Amniotic stem cell (primary cell): ENCODE results near the gene PKD1.
"Not testable (repeated sequence)": the region's sequence is repeated elsewhere in the genome, so short reads cannot be mapped to it uniquely, and the experiment has no call there.

Source experiments
- DNase-seq: peaks from one replicate; lab custom pipeline; 2025; lab: John Stamatoyannopoulos, UW

The PKD1 gene

GRCh38 chr16:2107121-2107790 lies 28.4 kb downstream of the PKD1 start:
- not testable (repeated sequence) for DNase-seq

GRCh38 chr16:2106211-2106610 lies 29.5 kb downstream of the PKD1 start:
- not testable (repeated sequence) for DNase-seq

- DNase-seq = not testable (repeated sequence)
Observed at GRCh38 chr16:2105769-2106168, 29.9 kb downstream of the PKD1 start.

GRCh38 chr16:2105291-2105690 lies 30.4 kb downstream of the PKD1 start:
- DNase-seq = not testable (repeated sequence)

GRCh38 chr16:2104464-2104863 lies 31.2 kb downstream of the PKD1 start:
- not testable (repeated sequence) for DNase-seq

GRCh38 chr16:2102471-2102870 lies 33.2 kb downstream of the PKD1 start:
- DNase-seq = no peak

GRCh38 chr16:2101581-2101980 lies 34.1 kb downstream of the PKD1 start:
- DNase-seq = not testable (repeated sequence)

- not testable (repeated sequence) for DNase-seq
Observed at GRCh38 chr16:2097689-2098088, 38.0 kb downstream of the PKD1 start.

- no peak for DNase-seq
Observed at GRCh38 chr16:2096853-2097595, 38.7 kb downstream of the PKD1 start.

GRCh38 chr16:2095918-2096582 lies 39.6 kb downstream of the PKD1 start:
- no peak for DNase-seq

GRCh38 chr16:2095315-2095853 lies 40.3 kb downstream of the PKD1 start:
- no peak for DNase-seq

GRCh38 chr16:2093793-2094192 lies 41.9 kb downstream of the PKD1 start:
- DNase-seq = no peak

- no peak for DNase-seq
Observed at GRCh38 chr16:2092866-2093265, 42.8 kb downstream of the PKD1 start.

GRCh38 chr16:2092256-2092620 lies 43.5 kb downstream of the PKD1 start:
- DNase-seq = no peak

- DNase-seq = no peak
Observed at GRCh38 chr16:2091547-2092255, 44.0 kb downstream of the PKD1 start.

GRCh38 chr16:2090777-2091546 lies 44.7 kb downstream of the PKD1 start:
- no peak for DNase-seq

- DNase-seq = no peak
Observed at GRCh38 chr16:2090481-2090776, 45.3 kb downstream of the PKD1 start.

- no peak for DNase-seq
Observed at GRCh38 chr16:2089706-2090480, 45.8 kb downstream of the PKD1 start.

- no peak for DNase-seq
Observed at GRCh38 chr16:2088759-2089358, 46.8 kb downstream of the PKD1 start.
